ENCODE results near the gene MEX3D. TPM values are rescaled to one million over a fixed set of nuclear protein-coding genes. Genes with fewer than 3 reads are reported as not detected.

MEX3D gene
- total and polyA plus RNA-seq, 2 donors from 2014 or later = 5.4 to 19.3 TPM

DNA sequence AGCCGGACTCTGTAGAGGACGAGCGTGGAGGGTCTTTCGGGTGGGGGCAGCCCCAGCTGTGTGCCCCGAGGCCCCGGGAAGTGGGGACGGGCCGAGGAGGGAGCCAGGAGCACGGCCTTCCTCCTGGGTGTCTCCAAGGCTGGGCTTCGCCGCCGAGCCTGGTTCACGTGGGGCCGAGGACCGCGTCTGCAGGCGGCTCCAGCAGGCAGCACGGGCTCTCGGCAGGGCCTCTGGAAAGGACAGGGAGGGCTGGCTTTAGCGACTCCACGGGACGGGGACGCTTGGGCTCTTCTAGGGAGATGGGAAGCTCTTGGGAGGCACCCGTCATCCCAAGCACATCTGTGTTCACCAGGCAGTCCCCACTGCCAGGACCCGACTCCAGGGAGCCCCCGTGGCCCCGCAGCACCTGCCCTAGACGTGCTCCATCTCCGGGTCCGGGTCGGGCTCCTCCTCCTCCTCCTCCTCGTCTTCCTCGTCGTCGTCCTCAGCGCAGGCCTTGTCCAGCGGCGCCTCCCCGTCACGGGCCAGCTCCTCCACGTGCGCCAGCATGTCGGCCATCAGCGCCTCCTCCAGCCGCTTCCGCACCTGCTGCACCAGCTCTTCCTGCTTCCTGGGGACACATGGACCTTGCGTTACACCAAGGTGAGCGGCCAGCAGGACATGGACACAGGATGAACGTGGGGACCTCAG is 9.9 kb upstream of the MEX3D start:
- TF ChIP-seq, protein P1, sequence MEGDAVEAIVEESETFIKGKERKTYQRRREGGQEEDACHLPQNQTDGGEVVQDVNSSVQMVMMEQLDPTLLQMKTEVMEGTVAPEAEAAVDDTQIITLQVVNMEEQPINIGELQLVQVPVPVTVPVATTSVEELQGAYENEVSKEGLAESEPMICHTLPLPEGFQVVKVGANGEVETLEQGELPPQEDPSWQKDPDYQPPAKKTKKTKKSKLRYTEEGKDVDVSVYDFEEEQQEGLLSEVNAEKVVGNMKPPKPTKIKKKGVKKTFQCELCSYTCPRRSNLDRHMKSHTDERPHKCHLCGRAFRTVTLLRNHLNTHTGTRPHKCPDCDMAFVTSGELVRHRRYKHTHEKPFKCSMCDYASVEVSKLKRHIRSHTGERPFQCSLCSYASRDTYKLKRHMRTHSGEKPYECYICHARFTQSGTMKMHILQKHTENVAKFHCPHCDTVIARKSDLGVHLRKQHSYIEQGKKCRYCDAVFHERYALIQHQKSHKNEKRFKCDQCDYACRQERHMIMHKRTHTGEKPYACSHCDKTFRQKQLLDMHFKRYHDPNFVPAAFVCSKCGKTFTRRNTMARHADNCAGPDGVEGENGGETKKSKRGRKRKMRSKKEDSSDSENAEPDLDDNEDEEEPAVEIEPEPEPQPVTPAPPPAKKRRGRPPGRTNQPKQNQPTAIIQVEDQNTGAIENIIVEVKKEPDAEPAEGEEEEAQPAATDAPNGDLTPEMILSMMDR (IDR thresholded peaks at IDR 0.05; ENCODE audit: borderline replicate concordance, extremely low read depth, insufficient read depth) = no peak
- no peaks in the 10 kb centered on the region for H3K9me3 ChIP-seq (ENCODE audit: control insufficient read depth in 2 of 3, insufficient read depth in 1 of 3, low read length in 3 of 3)
- intact Hi-C loops (cut with DNase I) = no loop called here
- FAIRE-seq (no peak), DNase-seq (no peak)
- no peak overlapping the region for H3K9ac ChIP-seq (ENCODE audit: low read length in 3 of 3)
- H3K27me3 ChIP-seq (ENCODE audit: control insufficient read depth, insufficient read depth, low read length) = no peaks in the 10 kb centered on the region
- H3K36me3 ChIP-seq (ENCODE audit: control insufficient read depth in 2 of 3, insufficient read depth in 3 of 3, low read length in 3 of 3) = peaks cover 0 to 9% (median 0%) of the 10 kb centered on the region in 3 donors
- H3K4me1 ChIP-seq (ENCODE audit: control insufficient read depth in 2 of 3, insufficient read depth in 2 of 3, low read depth in 1 of 3, low read length in 3 of 3) = no peaks in the 10 kb centered on the region
- no peak overlapping the region for H3K27ac ChIP-seq (ENCODE audit: low read depth in 2 of 2, low read length in 2 of 2)
- no peak overlapping the region for H3K4me3 ChIP-seq (ENCODE audit: low read length in 3 of 3)

DNA sequence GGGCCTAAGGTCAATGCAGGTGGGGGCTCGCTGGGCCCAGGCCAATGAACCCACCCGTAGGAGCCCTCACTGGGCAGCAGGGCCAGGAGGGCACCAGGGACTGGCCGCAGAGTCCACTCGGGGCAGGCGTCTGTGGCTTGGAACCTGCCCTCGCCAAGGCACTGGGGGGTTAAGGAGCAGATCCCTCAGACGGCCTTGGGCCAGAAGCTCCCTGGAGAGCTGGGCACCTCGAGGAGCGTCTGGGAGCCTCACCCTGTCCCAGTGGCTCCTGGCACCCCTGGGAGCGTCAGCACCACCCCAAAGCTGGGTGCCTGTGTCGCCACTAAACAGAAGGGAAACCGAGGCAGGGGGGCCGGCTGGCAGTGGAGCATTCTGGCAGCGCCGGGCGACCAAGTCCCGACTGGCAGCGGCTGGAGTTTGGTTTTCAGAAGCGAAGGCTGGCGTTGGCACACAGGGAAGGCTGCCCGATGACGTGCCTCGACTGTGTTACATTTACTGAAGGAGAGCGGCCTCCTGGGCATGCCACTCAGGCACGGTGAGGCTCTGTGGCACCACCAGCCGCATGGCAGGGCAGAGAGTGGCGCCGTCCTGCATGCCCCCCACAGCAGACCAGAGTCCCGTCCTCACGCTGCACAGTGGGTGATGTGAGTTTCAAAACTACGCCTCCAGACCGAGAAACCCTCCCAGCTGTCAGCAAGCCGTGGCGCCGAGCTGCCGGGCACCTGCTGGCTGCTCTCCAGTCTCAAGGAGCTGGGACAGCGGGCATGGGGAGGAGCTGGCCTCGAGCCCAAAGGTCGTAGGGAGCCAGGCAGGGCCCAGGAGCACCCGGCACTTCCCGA is 9.2 kb upstream of the MEX3D start:
- H3K36me3 ChIP-seq (ENCODE audit: control insufficient read depth in 2 of 3, insufficient read depth in 3 of 3, low read length in 3 of 3) = peaks cover 0 to 8% (median 0%) of the 10 kb centered on the region in 3 donors
- intact Hi-C loops (cut with DNase I) = no loop called here
- TF ChIP-seq, protein P1 (IDR thresholded peaks at IDR 0.05; ENCODE audit: borderline replicate concordance, extremely low read depth, insufficient read depth) = no peak

GRCh38 chr19:1576242-1577089 is 8.3 kb upstream of the MEX3D start:
- TF ChIP-seq, protein P1 (IDR thresholded peaks at IDR 0.05; ENCODE audit: borderline replicate concordance, extremely low read depth, insufficient read depth) = no peak
- intact Hi-C loops (cut with DNase I) = no loop called here
- no peak for DNase-seq
- H3K4me3 ChIP-seq (ENCODE audit: low read length in 3 of 3) = no peak overlapping the region
- no peaks in the 10 kb centered on the region for H3K27me3 ChIP-seq (ENCODE audit: control insufficient read depth, insufficient read depth, low read length)
- no peak overlapping the region for H3K27ac ChIP-seq (ENCODE audit: low read depth in 2 of 2, low read length in 2 of 2)
- H3K9me3 ChIP-seq (ENCODE audit: control insufficient read depth in 2 of 3, insufficient read depth in 1 of 3, low read length in 3 of 3) = no peaks in the 10 kb centered on the region
- no peak for FAIRE-seq
- no peak overlapping the region for H3K9ac ChIP-seq (ENCODE audit: low read length in 3 of 3)
- peaks cover 0 to 5% (median 0%) of the 10 kb centered on the region in 3 donors for H3K36me3 ChIP-seq (ENCODE audit: control insufficient read depth in 2 of 3, insufficient read depth in 3 of 3, low read length in 3 of 3)
- no peaks in the 10 kb centered on the region for H3K4me1 ChIP-seq (ENCODE audit: control insufficient read depth in 2 of 3, insufficient read depth in 2 of 3, low read depth in 1 of 3, low read length in 3 of 3)

More for the DNA sequence above, 9.2 kb upstream of the MEX3D start:
- no peaks in the 10 kb centered on the region for H3K9me3 ChIP-seq (ENCODE audit: control insufficient read depth in 2 of 3, insufficient read depth in 1 of 3, low read length in 3 of 3)
- no peaks in the 10 kb centered on the region for H3K4me1 ChIP-seq (ENCODE audit: control insufficient read depth in 2 of 3, insufficient read depth in 2 of 3, low read depth in 1 of 3, low read length in 3 of 3)
- H3K27ac ChIP-seq (ENCODE audit: low read depth in 2 of 2, low read length in 2 of 2) = no peak overlapping the region
- no peak overlapping the region for H3K9ac ChIP-seq (ENCODE audit: low read length in 3 of 3)
- DNase-seq (no peak), FAIRE-seq (no peak)
- no peaks in the 10 kb centered on the region for H3K27me3 ChIP-seq (ENCODE audit: control insufficient read depth, insufficient read depth, low read length)
- no peak overlapping the region for H3K4me3 ChIP-seq (ENCODE audit: low read length in 3 of 3)
